Muscle of leg (tissue), 16 donors: ENCODE data around the gene SLC38A4. TPM values are rescaled to one million over a fixed set of nuclear protein-coding genes. Genes with fewer than 3 reads are reported as not detected.
"Not testable (repeated sequence)": the region's sequence is repeated elsewhere in the genome, so short reads cannot be mapped to it uniquely, and the experiment has no call there.

Experiments used
- DNase-seq: peaks from one replicate; pipeline ENCODE4 v3.0.0; 2013
- H3K27ac ChIP-seq: one replicate; pipeline ENCODE4 v1.5.1; 2013; ENCODE audit warnings: mild to moderate bottlenecking, low read length, control low read depth
- H3K27me3 ChIP-seq: one replicate; pipeline ENCODE4 v1.6.1; 2013; ENCODE audit warnings: low read length; ENCODE audit not compliant: control insufficient read depth, insufficient read depth
- H3K36me3 ChIP-seq: one replicate; pipeline ENCODE4 v1.6.1; 2013; ENCODE audit warnings: low read length; ENCODE audit not compliant: control insufficient read depth, insufficient read depth
- H3K4me1 ChIP-seq: one replicate; pipeline ENCODE4 v1.6.1; 2013; ENCODE audit warnings: low read length; ENCODE audit not compliant: control insufficient read depth, insufficient read depth
- H3K4me3 ChIP-seq: one replicate; pipeline ENCODE4 v1.5.1; 2013; ENCODE audit warnings: low read length, control low read depth
- H3K9me3 ChIP-seq: replicated peaks from 2 replicates; pipeline ENCODE4 v1.6.1; 2013; ENCODE audit warnings: low read depth, low read length; ENCODE audit not compliant: control insufficient read depth
- WGBS: methylation state at CpG from one replicate; pipeline ENCODE4 v1.1.5; 2013; ENCODE audit warnings: missing lambda C conversion rate; ENCODE audit not compliant: insufficient coverage; 5-methylcytosine and 5-hydroxymethylcytosine counted together
- long read RNA-seq, 11 donors: transcript quantifications; one replicate each; lab custom pipeline, GENCODE V29; 2026
- polyA plus RNA-seq, 8 donors: library from polyadenylated mRNA; unstranded; fragments of 120-200 nt; gene quantifications; one replicate each; pipeline versions ENCODE4 v1.2.1 to v1.2.3, GENCODE V29; 2013; ENCODE audit warnings: inconsistent platforms in 1 of 8, low replicate concordance in 1 of 8; ENCODE audit not compliant: insufficient read length in 8 of 8, insufficient read depth in 1 of 8
- total RNA-seq: library from RNA; stranded (reverse); fragments of 120-200 nt; gene quantifications from one replicate; pipeline ENCODE4 v1.2.4, GENCODE V29; 2013

Gene SLC38A4, protein sequence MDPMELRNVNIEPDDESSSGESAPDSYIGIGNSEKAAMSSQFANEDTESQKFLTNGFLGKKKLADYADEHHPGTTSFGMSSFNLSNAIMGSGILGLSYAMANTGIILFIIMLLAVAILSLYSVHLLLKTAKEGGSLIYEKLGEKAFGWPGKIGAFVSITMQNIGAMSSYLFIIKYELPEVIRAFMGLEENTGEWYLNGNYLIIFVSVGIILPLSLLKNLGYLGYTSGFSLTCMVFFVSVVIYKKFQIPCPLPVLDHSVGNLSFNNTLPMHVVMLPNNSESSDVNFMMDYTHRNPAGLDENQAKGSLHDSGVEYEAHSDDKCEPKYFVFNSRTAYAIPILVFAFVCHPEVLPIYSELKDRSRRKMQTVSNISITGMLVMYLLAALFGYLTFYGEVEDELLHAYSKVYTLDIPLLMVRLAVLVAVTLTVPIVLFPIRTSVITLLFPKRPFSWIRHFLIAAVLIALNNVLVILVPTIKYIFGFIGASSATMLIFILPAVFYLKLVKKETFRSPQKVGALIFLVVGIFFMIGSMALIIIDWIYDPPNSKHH
- total RNA-seq = 5.6 TPM
- polyA plus RNA-seq = 1 to 10 TPM; 5.7 to 8.4 (median 6.8) TPM
- long read RNA-seq, donor 1, partial matches to known transcripts = 0 of 1 reads
- long read RNA-seq, donor 1, other reads (novel, unspliced or antisense) = 0 of 1 reads
- long read RNA-seq, donor 2 = 0 reads
- long read RNA-seq, donor 3, partial matches to known transcripts = 0 of 4 reads
- long read RNA-seq, donor 3, other reads (novel, unspliced or antisense) = 0 of 4 reads
- long read RNA-seq, donor 4, partial matches to known transcripts = 0 of 1 reads
- long read RNA-seq, donor 4, other reads (novel, unspliced or antisense) = 0 of 1 reads
- long read RNA-seq, donor 5, partial matches to known transcripts = 0 of 3 reads
- long read RNA-seq, donor 5, other reads (novel, unspliced or antisense) = 0 of 3 reads
- long read RNA-seq, donor 6, partial matches to known transcripts = 0 of 1 reads
- long read RNA-seq, donor 6, other reads (novel, unspliced or antisense) = 0 of 1 reads
- long read RNA-seq, donor 7 = 0 reads
- long read RNA-seq, donor 8 = 0 reads
- long read RNA-seq, donor 9 = 0 reads
- long read RNA-seq, donor 10 = 0 reads
- long read RNA-seq, donor 11 = 0 reads

DNA sequence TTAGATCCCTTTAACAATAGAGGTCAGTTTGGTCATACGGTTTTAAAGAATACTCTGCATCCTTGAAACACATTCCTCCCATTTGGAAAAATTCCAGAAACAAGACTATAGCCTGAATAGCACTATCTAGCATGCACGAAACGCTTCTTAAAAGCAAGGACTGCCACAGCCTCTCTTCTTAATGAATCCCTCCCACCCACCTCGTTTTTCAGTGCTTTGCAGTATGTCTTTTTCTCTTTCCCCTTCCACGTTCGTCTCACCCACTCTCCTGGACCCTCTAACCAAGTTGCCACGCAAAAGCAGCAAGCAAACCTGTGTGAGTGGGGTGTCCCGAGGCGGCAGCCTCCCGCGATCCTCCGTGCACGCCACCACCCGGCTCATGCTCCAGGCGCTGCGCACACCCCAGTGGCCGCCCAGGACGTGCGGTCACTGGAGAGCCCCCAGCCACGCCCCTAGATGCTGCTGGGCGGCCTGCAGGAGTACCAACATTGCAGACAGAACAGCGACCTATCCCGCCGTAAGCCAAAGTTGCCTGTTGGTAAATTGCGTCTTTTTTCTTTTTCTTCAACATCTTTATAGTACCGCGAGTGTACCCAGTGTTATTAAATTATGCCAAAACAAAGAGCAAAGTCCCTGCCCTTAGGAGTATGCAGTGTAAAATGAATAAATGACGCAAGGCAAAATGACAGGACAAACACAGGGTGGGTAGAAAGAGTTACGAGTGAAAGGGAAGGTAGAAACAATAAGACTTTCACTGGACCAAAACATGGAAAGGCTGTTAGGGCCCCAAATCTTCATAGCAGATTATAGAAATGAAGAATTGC is at the start of gene SLC38A4:
SLC38A4 (minus strand) TSS at position 407 of the 824 bp plus-strand sequence. CDS start 32,926 bp downstream, outside the sequence.
- H3K9me3 ChIP-seq = no peaks in the 10 kb centered on the region
- H3K27ac ChIP-seq = no peak within 1 kb of the TSS
- peak; percentile 57 for DNase-seq
- WGBS = 8% methylated on average over 23 of the region's 29 CpGs
- peaks cover 4% of the 10 kb centered on the region for H3K4me1 ChIP-seq
- peak within 1 kb of the TSS; percentile 49 for H3K4me3 ChIP-seq
- H3K36me3 ChIP-seq = no peaks in the 10 kb centered on the region
- H3K27me3 ChIP-seq = peaks cover 11% of the 10 kb centered on the region

DNA sequence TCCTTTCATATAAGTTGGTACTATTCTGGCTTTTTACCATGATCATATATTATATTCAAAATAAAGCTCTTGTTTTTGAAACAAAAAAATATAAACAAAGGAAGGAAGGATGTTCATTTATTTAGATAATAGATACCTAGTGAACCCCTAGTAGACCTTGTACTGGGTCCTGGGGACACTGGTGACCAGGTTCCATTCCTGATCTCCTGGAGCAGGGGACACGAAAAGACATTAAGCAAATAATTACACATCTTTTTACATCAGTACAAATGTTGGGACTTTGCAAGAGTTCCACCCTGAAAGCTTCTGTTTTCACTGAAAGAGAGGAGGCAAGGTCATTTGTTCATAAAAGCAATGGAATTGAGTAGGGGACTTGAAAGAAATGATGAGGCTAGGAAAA is 49.3 kb upstream of the SLC38A4 start:
- no peak for DNase-seq
- no CpG with 5 or more reads among the region's 1 CpG for WGBS
- Histone ChIP-seq H3K4me3 (no peak overlapping the region), H3K27me3 (no peaks in the 10 kb centered on the region), H3K27ac (no peak overlapping the region), H3K9me3 (peaks cover 9% of the 10 kb centered on the region), H3K4me1 (no peaks in the 10 kb centered on the region), H3K36me3 (no peaks in the 10 kb centered on the region)

DNA sequence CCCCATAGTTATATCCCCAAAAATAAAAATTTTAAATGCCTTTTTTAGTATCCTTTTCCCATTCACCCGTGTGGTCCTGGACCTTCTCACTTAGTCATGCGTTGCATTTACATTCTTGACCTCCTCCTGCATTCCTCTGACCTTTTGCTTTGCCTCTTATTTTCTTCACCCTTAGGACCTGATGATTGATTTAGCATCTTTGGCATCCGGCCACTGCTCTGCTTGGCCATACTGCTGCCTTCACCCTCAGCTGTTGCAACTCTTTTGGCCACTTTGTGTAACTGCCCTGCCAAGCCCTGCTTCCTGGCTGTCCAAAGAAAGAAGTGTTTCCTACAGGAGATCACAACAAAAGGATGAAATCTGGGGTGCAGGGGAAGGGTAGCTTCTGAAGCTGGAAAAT is 48.8 kb upstream of the SLC38A4 start:
- 46% methylated on average over 3 of the region's 3 CpGs for WGBS
- DNase-seq = peak; percentile 69
- no peaks in the 10 kb centered on the region for H3K27me3 ChIP-seq
- no peak overlapping the region for H3K27ac ChIP-seq
- H3K9me3 ChIP-seq = peaks cover 9% of the 10 kb centered on the region
- H3K36me3 ChIP-seq = no peaks in the 10 kb centered on the region
- no peaks in the 10 kb centered on the region for H3K4me1 ChIP-seq
- no peak overlapping the region for H3K4me3 ChIP-seq

DNA sequence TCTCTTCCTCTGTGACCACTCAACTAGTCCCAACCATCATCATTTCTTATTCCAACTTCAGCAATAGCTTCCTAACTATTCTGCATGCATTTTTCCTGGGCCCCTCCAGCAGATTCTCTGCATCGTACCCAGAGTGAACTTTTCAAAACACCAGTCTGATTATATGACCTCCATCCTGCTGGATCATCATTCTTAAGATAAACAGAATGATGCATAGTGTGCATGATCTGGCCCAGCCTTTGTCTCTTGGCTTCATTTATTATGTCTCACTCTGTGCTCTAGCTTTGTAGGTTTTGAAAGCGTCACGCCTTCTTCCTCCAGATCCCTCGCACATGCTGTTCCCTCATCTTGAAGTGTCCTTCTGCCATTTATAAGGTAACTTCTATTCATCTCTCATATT is 46.3 kb upstream of the SLC38A4 start:
- no peak overlapping the region for H3K27ac ChIP-seq
- no peaks in the 10 kb centered on the region for H3K4me1 ChIP-seq
- no peak overlapping the region for H3K4me3 ChIP-seq
- H3K36me3 ChIP-seq = no peaks in the 10 kb centered on the region
- no peak for DNase-seq
- H3K27me3 ChIP-seq = no peaks in the 10 kb centered on the region
- WGBS = 100% methylated on average over 3 of the region's 4 CpGs
- peaks cover 4% of the 10 kb centered on the region for H3K9me3 ChIP-seq

DNA sequence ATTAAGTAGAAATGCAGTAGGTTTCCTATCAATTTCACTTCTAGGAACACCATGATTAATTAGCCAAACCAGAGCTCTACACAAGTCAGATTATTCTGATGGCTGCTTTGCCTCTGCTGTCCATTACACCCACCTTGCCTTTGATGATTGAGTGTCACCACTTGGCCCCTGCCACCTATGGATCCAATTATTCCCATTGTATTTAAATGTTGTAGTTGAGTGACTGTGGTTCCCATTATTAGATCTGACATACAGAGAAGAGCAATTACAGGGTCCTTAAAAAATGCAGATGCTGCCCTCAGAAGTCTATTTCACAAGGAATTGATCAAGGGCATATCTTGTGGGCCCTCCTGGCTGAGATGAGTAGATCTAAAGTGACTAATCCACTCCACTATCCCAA is 39.5 kb upstream of the SLC38A4 start:
- DNase-seq = no peak
- Histone ChIP-seq H3K4me1 (no peaks in the 10 kb centered on the region), H3K4me3 (no peak overlapping the region), H3K36me3 (no peaks in the 10 kb centered on the region), H3K27ac (no peak overlapping the region), H3K27me3 (no peaks in the 10 kb centered on the region), H3K9me3 (peaks cover 20% of the 10 kb centered on the region)

DNA sequence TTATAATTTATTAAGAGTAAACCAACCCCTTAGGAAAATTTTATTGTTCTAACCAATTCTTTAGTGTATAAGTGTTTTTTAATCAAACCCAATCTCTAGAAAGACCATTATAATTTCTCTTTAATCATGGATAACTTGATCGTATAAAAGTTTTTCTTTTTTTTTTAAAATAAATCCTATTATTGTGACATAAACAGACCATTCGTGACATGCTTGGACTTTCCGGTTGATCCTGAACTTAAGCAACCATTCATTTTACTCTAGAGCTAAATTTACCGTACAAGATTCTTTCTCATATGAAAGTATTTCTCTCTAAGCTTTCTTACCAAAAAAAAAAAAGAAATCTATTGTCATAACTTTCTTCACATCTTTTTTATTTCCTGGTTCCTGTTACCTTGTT is 32.6 kb upstream of the SLC38A4 start:
- DNase-seq = no peak
- WGBS = no CpG with 5 or more reads among the region's 4 CpGs
- H3K9me3 ChIP-seq = peaks cover 22% of the 10 kb centered on the region

DNA sequence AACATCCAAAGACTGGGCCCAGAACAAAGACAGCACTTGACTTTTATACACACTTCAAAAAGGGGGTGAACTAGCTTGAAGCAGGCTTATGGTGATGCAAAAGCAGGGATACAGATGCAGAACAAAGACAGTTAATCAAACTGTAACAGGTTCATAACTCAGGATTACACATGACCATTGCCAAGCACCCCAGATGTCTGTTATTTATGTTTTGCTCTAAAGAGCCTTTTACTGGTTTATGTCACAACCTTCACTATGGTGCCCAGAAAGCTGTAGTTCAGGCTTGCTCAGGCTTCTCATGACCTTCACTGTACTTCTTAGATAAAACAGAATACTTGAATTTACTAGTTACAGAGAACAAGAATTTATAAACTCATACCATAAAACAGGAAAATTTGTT is 31.7 kb upstream of the SLC38A4 start:
- Histone ChIP-seq H3K4me1 (no peaks in the 10 kb centered on the region), H3K27me3 (no peaks in the 10 kb centered on the region), H3K36me3 (no peaks in the 10 kb centered on the region), H3K4me3 (no peak overlapping the region), H3K27ac (no peak overlapping the region), H3K9me3 (peaks cover 22% of the 10 kb centered on the region)
- DNase-seq = no peak

More for the DNA sequence above, 32.6 kb upstream of the SLC38A4 start:
- Histone ChIP-seq H3K4me3 (no peak overlapping the region), H3K36me3 (no peaks in the 10 kb centered on the region), H3K27ac (no peak overlapping the region), H3K27me3 (no peaks in the 10 kb centered on the region), H3K4me1 (no peaks in the 10 kb centered on the region)

DNA sequence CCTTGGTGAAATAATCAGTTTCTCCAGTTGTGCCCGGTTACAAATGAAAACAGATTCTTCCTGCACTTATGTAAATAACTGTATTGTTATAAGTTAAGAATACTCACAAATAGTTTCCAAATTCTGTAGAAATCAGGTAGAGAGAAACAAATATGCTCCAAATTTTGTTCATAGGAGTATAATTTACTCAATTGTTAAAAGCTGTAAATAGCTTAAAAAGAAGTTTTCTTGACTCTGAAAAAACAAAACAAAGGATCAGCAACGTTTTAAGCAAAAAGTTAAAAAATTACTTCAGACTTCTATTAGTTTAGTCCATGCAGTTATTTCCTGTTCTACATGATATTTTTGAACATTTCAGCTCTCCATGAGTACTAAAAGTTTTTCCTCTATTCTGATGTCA is 30.0 kb upstream of the SLC38A4 start:
- no peak overlapping the region for H3K27ac ChIP-seq
- no peak for DNase-seq
- no peaks in the 10 kb centered on the region for H3K36me3 ChIP-seq
- no peaks in the 10 kb centered on the region for H3K27me3 ChIP-seq
- H3K9me3 ChIP-seq = peaks cover 22% of the 10 kb centered on the region
- no CpG with 5 or more reads among the region's 2 CpGs for WGBS
- H3K4me1 ChIP-seq = no peaks in the 10 kb centered on the region
- H3K4me3 ChIP-seq = no peak overlapping the region

DNA sequence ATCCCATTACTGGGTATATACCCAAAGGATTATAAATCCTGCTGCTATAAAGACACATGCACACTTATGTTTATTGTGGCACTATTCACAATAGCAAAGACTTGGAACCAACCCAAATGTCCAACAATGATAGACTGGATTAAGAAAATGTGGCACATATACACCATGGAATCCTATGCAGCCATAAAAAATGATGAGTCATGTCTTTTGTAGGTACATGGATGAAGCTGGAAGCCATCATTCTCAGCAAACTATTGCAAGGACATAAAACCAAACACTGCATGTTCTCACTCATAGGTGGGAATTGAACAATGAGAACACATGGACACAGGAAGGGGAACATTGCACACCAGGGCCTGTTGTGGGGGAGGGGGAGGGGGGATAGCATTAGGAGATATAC is 28.4 kb upstream of the SLC38A4 start:
- not testable (repeated sequence) for H3K27me3 ChIP-seq, H3K36me3 ChIP-seq, H3K27ac ChIP-seq, DNase-seq, H3K4me1 ChIP-seq, H3K4me3 ChIP-seq
- peaks cover 18% of the 10 kb centered on the region for H3K9me3 ChIP-seq
